Ramos (cell line): ENCODE measurements around the gene SHANK2.

Experiments
- in situ Hi-C: fragments of 300-500 bp; cut with MboI; formaldehyde crosslinking; loops from one replicate; pipeline ENCODE4 v1.14.3; 2022; ENCODE audit warnings: low sequenced_read_pairs; ENCODE audit not compliant: unreplicated experiment

Gene SHANK2

DNA sequence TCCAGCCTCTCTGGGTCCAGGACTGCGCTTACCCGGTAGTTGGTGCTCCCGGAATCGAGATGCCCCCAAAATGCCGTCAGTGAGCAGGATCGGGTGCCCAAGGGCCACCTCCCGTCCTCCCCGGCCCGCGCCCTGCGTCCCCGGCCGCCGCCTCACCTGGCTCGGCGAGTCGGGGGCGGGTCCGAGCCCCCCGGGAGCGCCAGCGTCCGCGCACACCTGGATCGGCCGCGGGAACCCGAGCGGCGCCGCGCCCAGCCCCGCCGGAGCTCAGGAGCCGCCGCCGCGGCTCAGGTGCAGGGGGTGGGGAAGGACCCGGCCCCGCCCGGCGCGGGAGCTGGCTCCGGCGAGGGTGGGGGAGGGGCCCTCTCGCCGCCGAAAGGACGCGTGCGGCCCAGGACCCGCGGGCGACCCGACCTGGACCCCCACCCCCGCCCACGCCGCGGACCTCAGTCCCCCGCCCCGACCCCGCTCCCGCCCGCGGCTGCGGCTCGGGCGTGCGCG, at the start of gene SHANK2:
Gene SHANK2, minus strand, starts transcription at position 309 of the 501 bp plus-strand sequence. CDS start 105,251 bp downstream, outside the sequence.
- in situ Hi-C loops, result no loop called here

- in situ Hi-C loops, result no loop called here
Measured at GRCh38 chr11:71301858-71302533, 49.6 kb upstream of the SHANK2 start.

- in situ Hi-C loops, result no loop called here
Measured at GRCh38 chr11:71301046-71301857, 48.9 kb upstream of the SHANK2 start.

- in situ Hi-C loops, result no loop called here
Measured at GRCh38 chr11:71300187-71300586, 47.8 kb upstream of the SHANK2 start.

DNA sequence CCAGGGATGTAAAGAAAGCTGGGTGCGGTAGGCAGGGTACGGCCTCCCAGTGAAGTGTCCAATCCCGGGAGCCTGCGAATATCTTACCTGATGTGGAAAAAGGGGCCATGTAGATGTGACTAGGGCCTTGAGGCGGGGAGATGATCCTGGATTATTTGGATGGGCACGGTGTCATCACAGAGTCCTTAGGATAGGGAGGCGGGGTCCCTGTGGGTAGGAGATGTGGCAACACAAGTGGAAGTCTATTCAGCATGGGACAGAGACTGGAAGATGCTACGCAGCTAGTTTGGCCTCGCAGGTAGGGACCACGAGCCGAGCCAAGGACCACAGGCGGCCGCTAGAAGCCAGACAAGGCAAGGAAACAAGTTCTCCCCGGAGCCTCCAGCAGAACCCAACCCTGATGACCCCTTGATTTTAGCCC, 46.4 kb upstream of the SHANK2 start:
- in situ Hi-C loops, result no loop called here

GRCh38 chr11:71298016-71298550, 45.7 kb upstream of the SHANK2 start:
- in situ Hi-C loops, result no loop called here

- in situ Hi-C loops, result no loop called here
Measured at GRCh38 chr11:71294846-71295600, 42.6 kb upstream of the SHANK2 start.

DNA sequence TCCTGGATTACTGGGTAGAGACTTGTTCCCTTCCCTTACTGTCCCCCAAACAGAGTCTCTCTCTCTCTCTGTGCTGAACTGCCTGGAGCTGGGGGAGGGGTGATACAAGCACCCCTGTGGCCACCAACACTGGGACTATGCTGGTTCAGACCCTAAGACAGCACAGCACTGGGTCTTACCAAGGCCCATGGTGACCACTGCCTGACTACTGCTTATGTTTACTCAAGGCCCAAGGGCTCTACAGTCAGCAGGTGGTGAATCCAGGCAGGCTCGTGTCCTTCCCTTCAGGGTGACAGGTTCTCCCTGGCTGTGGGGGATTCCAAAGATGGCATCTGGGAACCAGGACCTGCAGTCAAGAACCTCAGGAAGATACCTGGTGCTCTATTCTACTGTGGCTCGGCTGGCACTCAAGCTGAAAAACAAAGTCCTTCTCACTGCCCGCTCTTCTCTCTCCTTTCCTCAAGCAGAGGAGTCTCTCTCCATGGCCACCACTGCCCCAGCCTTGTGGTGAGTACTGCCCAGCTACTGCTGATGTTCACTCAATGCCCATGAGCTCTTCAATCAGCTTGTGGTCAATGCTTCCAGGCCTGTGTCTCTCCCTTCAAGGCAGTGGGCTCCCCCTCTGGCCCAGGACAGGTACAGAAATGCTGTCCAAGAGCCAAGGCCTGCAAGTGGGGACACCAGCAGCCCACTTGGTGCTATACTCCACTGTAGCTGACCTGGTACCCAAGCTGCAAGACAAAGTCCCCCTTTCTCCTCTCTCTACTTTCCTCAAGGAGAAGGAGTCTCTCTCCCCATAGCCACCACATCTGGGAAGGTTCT, 41.8 kb upstream of the SHANK2 start:
- in situ Hi-C loops, result no loop called here

DNA sequence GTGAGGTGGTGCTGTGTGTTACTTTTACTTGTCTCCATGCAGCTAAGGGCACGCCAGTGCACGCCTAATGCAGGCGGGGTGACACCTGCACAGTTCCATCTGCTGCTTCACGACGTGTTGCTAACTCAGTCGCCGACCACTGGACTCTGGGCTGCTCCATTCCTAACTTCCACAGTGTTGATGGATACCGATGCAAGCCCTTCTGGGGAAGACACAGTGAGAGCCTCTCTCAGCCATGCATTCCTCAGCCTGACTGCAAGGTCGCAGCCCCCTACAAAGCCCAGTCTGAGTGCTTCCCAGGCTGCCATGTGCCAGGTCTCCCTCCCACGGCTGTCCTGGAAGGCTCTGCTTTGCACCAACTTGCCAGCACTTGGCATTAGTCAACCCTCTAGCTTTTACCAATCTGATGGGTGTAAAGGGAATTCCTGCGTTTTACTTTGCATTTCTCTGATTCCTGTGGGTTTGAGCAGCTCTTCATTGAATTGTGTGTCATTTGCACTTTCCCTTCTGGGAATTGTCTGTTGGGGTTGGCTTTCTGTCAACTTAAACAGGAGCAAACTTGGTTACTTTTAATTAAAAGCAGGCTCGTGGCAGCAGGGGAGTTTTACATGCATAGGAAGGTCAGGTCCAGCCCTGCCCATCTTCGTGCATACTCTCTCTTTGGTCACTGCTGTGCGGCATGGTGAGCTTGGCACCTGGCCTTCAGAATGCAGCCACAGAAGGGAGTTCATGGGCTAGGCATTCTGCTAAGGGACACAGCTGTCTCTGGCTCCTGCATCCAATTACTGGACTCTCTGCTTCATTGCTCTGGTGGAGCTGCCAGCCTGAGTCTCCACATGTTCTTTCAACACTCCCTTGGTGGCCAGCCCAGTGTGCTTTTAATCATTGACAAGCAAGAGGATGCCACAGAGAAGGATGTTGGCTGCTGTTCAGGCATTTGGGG, 34.6 kb upstream of the SHANK2 start:
- in situ Hi-C loops, result no loop called here

DNA sequence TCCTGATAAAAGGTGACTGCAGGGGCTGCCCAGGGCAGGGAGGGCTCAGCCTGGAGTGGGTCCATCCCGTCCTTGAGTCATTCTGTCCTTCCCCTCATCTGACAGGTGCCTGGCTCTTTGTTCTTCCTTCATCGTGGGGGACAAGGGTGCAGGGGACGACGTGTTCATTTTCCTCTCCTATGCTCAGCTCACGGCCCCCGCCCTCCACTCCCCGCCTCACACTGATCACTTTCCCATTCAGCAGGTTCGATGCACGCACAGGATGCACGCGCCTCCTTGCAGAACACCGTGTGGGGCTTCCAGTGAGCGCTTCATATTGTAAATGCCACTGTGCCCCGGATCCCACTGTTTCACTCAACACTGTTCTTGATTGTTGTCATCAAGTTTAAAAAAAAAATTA, 32.7 kb upstream of the SHANK2 start:
- in situ Hi-C loops, result no loop called here

GRCh38 chr11:71284525-71285092, 32.2 kb upstream of the SHANK2 start:
- in situ Hi-C loops, result no loop called here

- in situ Hi-C loops, result no loop called here
Measured at GRCh38 chr11:71283971-71284441, 31.6 kb upstream of the SHANK2 start.

GRCh38 chr11:71282581-71283351, 30.4 kb upstream of the SHANK2 start:
- in situ Hi-C loops, result no loop called here

DNA sequence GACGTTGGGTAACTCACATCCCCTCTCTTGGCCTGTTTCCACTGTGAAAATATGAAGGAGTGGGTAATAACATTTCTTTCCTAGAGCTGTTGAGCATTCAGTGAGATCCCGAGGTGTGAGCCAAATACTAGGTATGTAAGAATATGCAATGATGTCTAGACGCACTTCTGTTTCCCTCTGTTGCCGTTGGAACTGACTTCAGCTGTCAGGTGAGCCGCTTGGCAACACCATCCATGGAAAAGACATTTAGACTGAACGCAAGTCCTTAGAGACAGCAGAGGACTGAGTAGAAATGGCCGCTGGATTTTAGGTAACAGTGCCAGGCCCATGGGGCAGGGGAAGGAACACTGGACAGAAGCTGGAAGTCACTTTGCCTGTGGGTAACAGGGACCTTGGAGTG, 29.5 kb upstream of the SHANK2 start:
- in situ Hi-C loops, result no loop called here

DNA sequence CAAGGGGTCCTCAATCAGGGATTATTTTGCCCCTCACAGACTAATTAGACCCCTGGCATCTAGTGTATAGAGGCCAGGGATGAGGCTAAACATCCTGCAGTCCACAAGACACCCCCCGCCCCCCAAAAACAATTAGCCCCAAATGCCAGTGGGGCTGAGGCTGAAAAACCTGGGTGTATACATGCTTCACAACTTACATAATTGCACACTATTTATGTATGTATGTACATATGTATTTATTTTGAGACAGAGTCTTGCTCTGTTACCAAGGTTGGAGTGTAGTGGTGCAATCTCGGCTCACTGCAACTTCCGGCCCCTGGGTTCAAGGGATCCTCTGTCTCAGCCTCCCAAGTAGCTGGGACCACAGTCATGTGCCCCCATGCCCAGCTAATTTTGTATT, 28.8 kb upstream of the SHANK2 start:
- in situ Hi-C loops, result no loop called here

GRCh38 chr11:71279916-71280645, 27.7 kb upstream of the SHANK2 start:
- in situ Hi-C loops, result no loop called here

- in situ Hi-C loops, result no loop called here
Measured at GRCh38 chr11:71272161-71272560, 19.8 kb upstream of the SHANK2 start.
